ENCODE measurements around the gene DPPA5.
A peak's percentile ranks its signal among the peaks of the same experiment; 100 is the strongest.
"Not testable (repeated sequence)": the region's sequence is repeated elsewhere in the genome, so short reads cannot be mapped to it uniquely, and the experiment has no call there.

DPPA5 gene

DNA sequence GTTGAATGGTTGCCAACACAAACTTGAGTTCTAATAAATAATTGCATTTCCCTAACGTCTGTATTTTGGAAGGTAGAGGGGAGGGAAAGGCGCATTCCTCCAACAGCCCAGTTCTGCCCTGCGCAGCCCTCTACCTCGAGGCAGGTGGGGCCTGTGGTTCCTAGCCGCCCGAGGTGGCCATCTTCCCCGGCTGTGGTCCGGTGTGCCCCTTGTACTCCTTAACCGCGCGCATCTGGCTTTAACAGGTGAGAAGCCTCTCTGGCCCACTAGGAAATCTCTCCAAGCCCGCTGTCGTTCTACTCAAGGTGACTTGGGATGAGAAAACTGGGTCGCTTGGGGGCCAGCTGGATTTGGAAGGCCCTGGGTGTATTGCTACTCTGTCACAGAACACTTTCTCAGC, 10.0 kb upstream of the DPPA5 start:
- no peak for DNase-seq (ENCODE audit: low read depth)

DNA sequence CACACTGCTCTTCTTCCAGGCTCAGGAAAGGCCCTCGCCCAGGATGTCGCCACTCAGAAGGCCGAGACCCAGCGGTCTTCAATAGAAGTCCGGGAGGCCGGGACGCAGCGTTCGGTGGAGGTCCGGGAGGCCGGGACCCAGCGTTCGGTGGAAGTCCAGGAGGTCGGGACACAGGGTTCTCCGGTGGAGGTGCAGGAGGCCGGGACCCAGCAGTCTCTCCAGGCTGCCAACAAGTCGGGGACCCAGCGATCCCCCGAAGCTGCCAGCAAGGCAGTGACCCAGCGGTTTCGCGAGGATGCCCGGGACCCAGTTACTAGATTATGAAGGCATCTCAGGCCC, 9.4 kb upstream of the DPPA5 start:
- DNase-seq (ENCODE audit: low read depth): no peak

- no peak for DNase-seq (ENCODE audit: low read depth)
Observed at GRCh38 chr6:73362869-73363536, 8.9 kb upstream of the DPPA5 start.

DNA sequence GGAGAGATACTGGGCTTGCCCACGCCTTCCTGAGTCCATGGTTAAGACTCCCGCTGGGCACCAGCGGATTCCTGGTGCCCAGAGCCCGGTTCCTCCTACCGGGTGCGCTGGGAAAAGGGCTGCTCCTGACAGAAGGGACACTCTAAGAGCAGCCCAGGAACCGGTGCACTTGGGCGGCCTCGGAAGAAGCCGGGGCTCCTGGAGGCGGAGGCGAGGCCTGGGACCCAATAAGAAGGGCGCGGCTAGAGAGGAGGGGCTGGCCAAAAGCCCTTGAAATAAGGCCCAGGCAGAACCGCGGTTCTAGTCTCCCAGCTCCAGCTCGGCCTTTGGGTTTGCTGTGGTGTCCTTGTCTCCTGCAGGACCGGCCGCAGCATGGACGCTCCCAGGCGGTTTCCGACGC, 8.3 kb upstream of the DPPA5 start, which contains the start of gene KHDC3L:
KHDC3L (plus strand) TSS at position 301 of the 400 bp plus-strand sequence; CDS start at position 373, 72 bp downstream.
- DNase-seq (ENCODE audit: low read depth): no peak

DNA sequence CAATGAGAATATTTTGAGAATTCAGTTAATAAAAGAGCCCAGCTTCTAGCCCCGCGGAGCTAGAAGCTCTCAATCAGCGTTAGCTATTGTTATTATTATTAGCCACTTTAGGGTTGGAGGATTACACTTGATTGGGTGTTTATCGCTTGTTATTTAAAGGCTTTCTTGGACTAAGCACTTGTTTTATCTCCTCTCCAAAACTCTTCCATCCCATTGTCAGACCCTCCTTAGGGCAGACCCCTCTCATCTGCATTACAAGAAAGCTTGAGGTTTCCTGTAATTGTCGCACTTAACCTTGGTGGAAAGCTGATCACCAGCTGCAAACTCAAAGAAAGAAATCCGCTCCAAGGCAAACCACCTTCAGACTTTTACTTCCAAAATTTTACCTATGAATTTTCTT, 4.8 kb downstream of the DPPA5 start:
- no peak for DNase-seq (ENCODE audit: low read depth)

DNA sequence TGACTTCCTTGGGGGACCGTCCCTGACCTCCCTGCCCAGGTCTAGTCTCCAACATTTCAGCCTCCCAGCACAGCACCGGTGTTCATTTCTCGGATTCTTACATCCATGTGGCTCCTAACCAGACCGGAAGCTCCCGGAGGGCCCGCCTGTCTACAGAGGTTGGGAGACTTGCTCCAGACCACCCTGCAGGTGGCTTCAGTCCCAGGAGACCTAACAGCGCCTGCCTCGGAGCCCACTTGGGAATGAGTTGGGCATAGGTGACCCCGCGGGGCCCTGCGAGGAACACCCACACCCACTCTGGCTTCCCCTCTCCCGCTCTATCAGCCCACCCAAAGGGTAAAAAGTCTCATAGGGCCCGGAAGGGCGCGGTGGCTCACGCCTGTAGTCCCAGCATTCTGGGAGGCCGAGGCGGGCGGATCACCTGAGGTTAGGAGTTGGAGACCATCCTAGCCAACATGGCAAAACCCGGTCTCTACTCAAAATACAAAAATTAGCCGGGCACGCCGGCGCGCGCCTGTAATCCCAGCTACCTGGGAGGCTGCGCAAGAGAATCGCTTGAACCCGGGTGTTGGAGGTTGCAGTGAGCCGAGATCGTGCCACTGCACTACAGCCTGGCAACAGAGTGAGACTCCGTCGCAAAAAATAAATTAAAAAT, 5.4 kb downstream of the DPPA5 start:
- DNase-seq (ENCODE audit: low read depth): no peak

- DNase-seq (ENCODE audit: low read depth): no peak
Observed at GRCh38 chr6:73343164-73343563, 10.9 kb downstream of the DPPA5 start.

DNA sequence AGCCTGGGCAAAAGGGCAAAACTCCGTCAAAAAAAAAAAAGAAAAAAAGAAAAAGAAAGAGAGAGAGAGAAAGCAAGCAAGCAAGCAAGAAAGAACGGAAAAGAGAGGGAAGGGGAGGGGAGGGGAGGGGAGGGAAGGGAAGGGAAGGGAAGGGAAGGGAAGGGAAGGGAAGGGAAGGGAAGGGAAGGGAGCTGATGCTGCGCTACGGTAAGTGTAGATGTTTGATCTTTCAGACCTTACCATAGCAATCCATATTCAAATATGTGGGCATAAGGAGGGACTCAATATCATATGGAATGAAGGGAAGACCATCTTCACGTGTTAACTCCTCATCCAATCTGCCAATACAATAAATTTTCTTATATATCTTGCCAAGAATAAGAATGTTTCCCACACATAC, 11.9 kb downstream of the DPPA5 start:
- DNase-seq (ENCODE audit: low read depth): no peak

DNA sequence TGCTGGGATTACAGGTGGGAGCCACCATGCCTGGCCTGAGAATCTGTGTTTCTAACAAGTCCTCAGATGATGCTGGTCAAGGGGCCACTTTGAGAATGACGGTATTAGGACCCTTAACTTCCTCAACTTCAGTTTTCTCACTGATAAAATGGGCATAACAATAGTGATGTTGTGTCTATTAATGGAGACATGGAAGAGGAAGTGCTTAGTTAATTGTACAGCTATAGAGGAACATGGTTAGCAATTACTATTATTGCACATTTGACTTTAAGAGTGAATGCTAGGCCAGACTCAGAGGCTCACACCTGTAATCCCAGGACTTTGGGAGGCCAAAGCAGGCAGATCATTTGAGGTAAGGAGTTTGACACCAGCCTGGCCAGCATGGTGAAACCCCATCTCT, 12.7 kb downstream of the DPPA5 start:
- DNase-seq (ENCODE audit: low read depth): no peak

DNA sequence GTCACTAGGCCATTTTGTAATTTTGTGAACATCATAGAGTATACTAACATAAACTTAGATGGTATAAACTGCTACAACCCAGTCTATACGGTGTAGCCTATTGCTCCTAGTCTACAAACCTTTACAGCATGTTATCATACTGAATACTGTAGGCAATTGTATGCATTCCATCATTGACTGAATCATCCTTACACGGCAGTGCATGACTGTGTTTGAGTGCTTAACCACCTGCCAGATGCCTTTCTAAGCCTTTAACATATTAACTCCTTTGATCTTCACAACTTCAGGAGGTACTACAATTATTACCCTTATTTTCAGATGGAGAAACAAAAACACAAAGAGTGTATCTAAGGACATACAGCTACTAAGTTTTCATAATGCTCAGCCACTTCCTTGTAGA, 14.0 kb downstream of the DPPA5 start:
- DNase-seq (ENCODE audit: low read depth): no peak

DNA sequence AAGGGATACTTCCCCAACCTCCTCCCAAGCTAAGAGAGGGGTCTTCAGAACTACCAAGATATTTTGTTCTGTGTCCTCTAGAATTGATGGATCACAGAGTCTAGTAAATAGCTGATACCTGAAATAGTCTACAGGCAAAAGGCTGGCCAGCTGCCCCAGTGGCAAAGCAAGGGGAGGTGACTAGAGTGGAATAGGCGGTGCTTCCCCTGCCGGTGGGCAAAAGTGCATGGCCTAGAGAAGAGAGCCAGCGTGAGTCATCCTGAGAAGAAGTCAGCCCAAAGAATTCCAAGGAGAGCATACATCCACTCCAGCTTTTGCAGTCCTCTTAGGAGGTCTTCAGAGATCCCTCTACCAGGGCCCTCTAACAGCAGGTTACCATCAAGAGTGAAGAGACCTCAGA, 14.7 kb downstream of the DPPA5 start:
- no peak for DNase-seq (ENCODE audit: low read depth)

DNA sequence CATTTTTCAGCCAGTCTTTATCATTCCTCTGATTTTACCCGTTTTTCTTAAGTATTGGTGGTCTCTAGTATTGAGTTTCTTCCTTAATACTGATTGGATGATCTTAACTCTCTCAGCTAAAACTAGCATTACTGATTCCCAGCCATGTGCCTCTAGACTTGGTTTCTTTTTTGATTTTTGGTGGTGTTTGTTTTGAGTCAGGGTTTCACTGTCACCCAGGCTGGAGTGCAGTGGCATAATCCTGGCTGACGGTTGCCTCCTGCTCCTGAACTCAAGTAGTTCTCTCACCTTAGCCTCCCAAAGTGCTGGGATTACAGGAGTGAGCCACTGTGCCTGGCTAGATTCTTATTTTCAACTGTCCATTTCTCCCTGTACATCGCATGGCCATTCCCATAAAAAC, 24.9 kb downstream of the DPPA5 start:
- no peak for DNase-seq (ENCODE audit: low read depth)

GRCh38 chr6:73328790-73329189, 25.3 kb downstream of the DPPA5 start:
- DNase-seq (ENCODE audit: low read depth): no peak

GRCh38 chr6:73325656-73326055, 28.4 kb downstream of the DPPA5 start:
- no peak for DNase-seq (ENCODE audit: low read depth)

- no peak for DNase-seq (ENCODE audit: low read depth)
Observed at GRCh38 chr6:73323323-73323722, 30.8 kb downstream of the DPPA5 start.

DNA sequence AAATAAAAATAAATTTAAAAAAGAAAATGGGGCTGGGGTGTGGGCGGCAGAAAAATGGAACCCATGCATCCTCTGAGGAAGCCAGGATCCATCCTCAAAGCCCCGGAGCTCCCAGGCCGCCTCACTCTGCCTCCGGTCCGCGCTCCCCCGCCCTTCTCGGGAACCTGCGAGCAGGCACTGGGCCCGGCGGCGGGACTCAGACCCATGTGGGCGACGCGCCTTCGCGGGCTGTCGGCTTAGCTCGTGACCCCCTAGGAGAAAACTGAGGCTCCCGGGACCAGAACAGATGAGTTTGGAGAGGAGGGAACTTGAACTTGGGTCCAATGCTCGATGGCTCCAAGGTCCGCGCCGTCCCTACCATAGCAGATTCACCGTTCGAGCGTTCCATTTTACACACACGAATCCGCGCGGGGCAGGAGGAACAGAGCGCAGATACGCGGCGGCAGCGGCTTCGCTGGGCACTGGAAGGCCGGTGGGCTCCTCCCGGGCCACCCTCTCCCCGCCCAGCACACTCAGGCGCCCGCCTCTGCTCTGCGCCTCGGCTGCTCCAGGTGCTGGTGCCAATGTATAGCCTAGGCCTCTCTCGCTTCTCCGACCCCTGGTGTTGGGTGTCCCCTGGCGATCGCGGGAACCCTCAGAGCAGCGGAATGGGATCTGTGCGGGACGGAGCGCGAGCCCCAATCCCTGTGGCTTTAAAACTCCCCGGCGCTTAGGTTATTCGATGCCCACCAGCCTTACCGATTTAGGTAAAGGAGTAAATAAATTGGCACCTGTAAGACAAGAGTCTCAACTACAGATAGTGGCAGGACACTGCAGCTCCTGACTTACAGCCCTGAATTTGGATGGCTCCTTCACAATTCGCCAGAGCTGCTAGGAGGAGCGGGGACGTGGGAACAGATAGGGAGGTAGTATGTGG, 39.2 kb downstream of the DPPA5 start:
- DNase-seq (ENCODE audit: low read depth): no peak

- DNase-seq (ENCODE audit: low read depth): not testable (repeated sequence)
Observed at GRCh38 chr6:73310503-73310845, 43.6 kb downstream of the DPPA5 start.

GRCh38 chr6:73309785-73310502, 44.1 kb downstream of the DPPA5 start:
- peak; percentile 15 for DNase-seq (ENCODE audit: low read depth)

DNA sequence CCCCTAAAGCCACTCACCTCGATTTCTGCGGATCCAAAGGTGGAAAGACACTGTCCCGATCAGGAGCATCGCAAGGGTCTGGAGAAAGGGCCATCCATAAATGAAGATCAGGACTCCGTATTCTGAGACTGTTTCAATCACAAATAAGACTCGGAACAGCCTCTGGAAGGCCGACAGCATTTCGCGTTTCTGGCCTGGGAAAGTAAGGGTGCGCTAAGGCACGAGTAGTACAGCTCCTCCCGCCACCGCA, 44.6 kb downstream of the DPPA5 start:
- DNase-seq (ENCODE audit: low read depth): no peak

- no peak for DNase-seq (ENCODE audit: low read depth)
Observed at GRCh38 chr6:73308712-73309534, 45.2 kb downstream of the DPPA5 start.

- DNase-seq (ENCODE audit: low read depth): not testable (repeated sequence)
Observed at GRCh38 chr6:73303773-73304172, 50.3 kb downstream of the DPPA5 start.

Measured in CMK (cell line).